Fibroblast of lung (primary cell): ENCODE measurements around the gene PGM2. TPM values are rescaled to one million over a fixed set of nuclear protein-coding genes. Genes with fewer than 3 reads are reported as not detected.

Experiments used
- DNase-seq, 2 donors: peaks; one replicate each; pipeline versions ENCODE4 v3.0.0 to v3.0.0-alpha.2; 2010; ENCODE audit warnings: low read depth in 2 of 2
- H2AFZ ChIP-seq: 2 replicates; pipeline ENCODE4 v1.5.1; 2012; ENCODE audit warnings: low read length, control low read depth, inconsistent platforms
- H3K27ac ChIP-seq: 2 replicates; pipeline ENCODE4 v1.5.1; 2011; ENCODE audit warnings: low read length, control low read depth; ENCODE audit not compliant: insufficient read depth
- H3K27me3 ChIP-seq: 2 replicates; pipeline ENCODE4 v1.5.1; 2011; ENCODE audit warnings: mild to moderate bottlenecking, low read length; ENCODE audit not compliant: control insufficient read depth, insufficient read depth
- H3K36me3 ChIP-seq: 2 replicates; pipeline ENCODE4 v1.5.1; 2011; ENCODE audit warnings: low read length; ENCODE audit not compliant: control insufficient read depth, insufficient read depth
- H3K4me1 ChIP-seq: 2 replicates; pipeline ENCODE4 v1.5.1; 2011; ENCODE audit warnings: low read length; ENCODE audit not compliant: control insufficient read depth, insufficient read depth; ENCODE audit errors: extremely low read depth
- H3K4me2 ChIP-seq: 2 replicates; pipeline ENCODE4 v1.5.1; 2011; ENCODE audit warnings: low read length, control low read depth; ENCODE audit not compliant: insufficient read depth; ENCODE audit errors: extremely low read depth
- H3K4me3 ChIP-seq, 4 experiments: fragments of 200-600 bp in 1 of 4; sonication (generic) in 1 of 4; replicated peaks in 1 of 4; 2 replicates each; pipeline ENCODE4 v1.5.1; 2011 to 2016; ENCODE audit warnings: low read length in 4 of 4, low read depth in 3 of 4, mild to moderate bottlenecking in 3 of 4, control low read depth in 2 of 4, inconsistent platforms in 1 of 4, mixed read lengths in 1 of 4; ENCODE audit not compliant: insufficient read depth in 1 of 4; ENCODE audit errors: control extremely low read depth in 1 of 4
- H3K79me2 ChIP-seq: 2 replicates; pipeline ENCODE4 v1.5.1; 2012; ENCODE audit warnings: mild to moderate bottlenecking, low read length, inconsistent platforms; ENCODE audit not compliant: control insufficient read depth, insufficient read depth
- H3K9ac ChIP-seq: 2 replicates; pipeline ENCODE4 v1.5.1; 2011; ENCODE audit warnings: mild to moderate bottlenecking, low read length, control low read depth; ENCODE audit not compliant: insufficient read depth
- H3K9me3 ChIP-seq: 2 replicates; pipeline ENCODE4 v1.5.1; 2012; ENCODE audit warnings: low read depth, low read length; ENCODE audit not compliant: control insufficient read depth, insufficient read depth
- H4K20me1 ChIP-seq: 2 replicates; pipeline ENCODE4 v1.5.1; 2011; ENCODE audit warnings: low read length; ENCODE audit not compliant: control insufficient read depth, insufficient read depth; ENCODE audit errors: extremely low read depth
- EZH2 ChIP-seq: IDR thresholded peaks from 2 replicates; pipeline ENCODE4 v1.5.1; 2012; ENCODE audit warnings: low read length, control low read depth, mild to moderate bottlenecking; ENCODE audit errors: missing control alignments
- polyA plus RNA-seq, 2 donors: library from polyadenylated mRNA; depleted of rRNA in 1 of 2; stranded (reverse) in 1 of 2; unstranded in 1 of 2; fragments of >200 nt; gene quantifications; 2 replicates each; pipeline ENCODE4 v1.2.1, GENCODE V29; 2011 to 2012; ENCODE audit warnings: missing spikeins in 1 of 2
- total RNA-seq: library from RNA; depleted of rRNA; stranded (reverse); fragments of >200 nt; gene quantifications from 2 replicates; pipeline ENCODE4 v1.2.1, GENCODE V29; 2014
- TF ChIP-seq, protein P1 (sequence below), 2 donors: IDR thresholded peaks in 1 of 2; conservative IDR thresholded peaks in 1 of 2; 1 replicate in 1 of 2; 2 replicates in 1 of 2; pipeline ENCODE4 v1.5.1; 2011 to 2012; ENCODE audit warnings: low read length in 2 of 2, control low read depth in 1 of 2, inconsistent platforms in 1 of 2, low read depth in 1 of 2, mild to moderate bottlenecking in 1 of 2

Gene PGM2
- total and polyA plus RNA-seq, 2 donors (not counting 1 experiment from before 2014, with no cell fraction given) = 15.0 to 15.1 TPM

GRCh38 chr4:37792241-37792640 lies 34.2 kb upstream of the PGM2 start:
- H3K4me3 ChIP-seq = no peak overlapping the region
- no peak overlapping the region for H3K9ac ChIP-seq
- H3K9me3 ChIP-seq = no peaks in the 10 kb centered on the region
- peaks cover 2% of the 10 kb centered on the region for H3K27me3 ChIP-seq
- no peak for TF ChIP-seq EZH2
- TF ChIP-seq, protein P1, sequence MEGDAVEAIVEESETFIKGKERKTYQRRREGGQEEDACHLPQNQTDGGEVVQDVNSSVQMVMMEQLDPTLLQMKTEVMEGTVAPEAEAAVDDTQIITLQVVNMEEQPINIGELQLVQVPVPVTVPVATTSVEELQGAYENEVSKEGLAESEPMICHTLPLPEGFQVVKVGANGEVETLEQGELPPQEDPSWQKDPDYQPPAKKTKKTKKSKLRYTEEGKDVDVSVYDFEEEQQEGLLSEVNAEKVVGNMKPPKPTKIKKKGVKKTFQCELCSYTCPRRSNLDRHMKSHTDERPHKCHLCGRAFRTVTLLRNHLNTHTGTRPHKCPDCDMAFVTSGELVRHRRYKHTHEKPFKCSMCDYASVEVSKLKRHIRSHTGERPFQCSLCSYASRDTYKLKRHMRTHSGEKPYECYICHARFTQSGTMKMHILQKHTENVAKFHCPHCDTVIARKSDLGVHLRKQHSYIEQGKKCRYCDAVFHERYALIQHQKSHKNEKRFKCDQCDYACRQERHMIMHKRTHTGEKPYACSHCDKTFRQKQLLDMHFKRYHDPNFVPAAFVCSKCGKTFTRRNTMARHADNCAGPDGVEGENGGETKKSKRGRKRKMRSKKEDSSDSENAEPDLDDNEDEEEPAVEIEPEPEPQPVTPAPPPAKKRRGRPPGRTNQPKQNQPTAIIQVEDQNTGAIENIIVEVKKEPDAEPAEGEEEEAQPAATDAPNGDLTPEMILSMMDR (conservative IDR thresholded peaks at IDR 0.05 in 1 of 2, IDR thresholded peaks at IDR 0.05 in 1 of 2; ENCODE audit: low read depth in 1 of 2, low read length in 2 of 2) = no peak
- no peak overlapping the region for H2AFZ ChIP-seq
- no peak overlapping the region for H3K4me2 ChIP-seq
- no peaks in the 10 kb centered on the region for H3K36me3 ChIP-seq
- no peaks in the 10 kb centered on the region for H4K20me1 ChIP-seq
- H3K79me2 ChIP-seq = no peaks in the 10 kb centered on the region
- no peak overlapping the region for H3K27ac ChIP-seq
- no peaks in the 10 kb centered on the region for H3K4me1 ChIP-seq
- no peak for DNase-seq

DNA sequence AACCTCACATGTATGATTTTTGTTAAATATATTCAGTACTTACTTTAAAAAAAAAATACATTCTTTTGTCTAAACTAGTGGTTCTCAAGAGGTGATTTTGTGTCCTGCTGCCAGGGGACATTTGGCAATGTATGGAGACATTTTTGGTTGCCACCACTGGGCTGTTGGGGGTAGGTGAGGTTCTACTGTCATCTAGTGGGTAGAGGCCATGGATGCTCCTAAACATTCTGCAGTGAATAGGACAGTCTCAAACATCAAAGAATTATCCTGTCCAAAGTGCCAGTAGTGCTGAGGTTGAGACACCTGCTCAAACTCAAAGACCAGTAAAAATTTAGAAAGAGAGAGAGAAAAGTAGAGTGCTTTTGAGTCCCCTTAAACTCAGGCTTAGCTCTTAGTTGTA lies 32.9 kb upstream of the PGM2 start:
- H3K4me1 ChIP-seq = no peaks in the 10 kb centered on the region
- TF ChIP-seq EZH2 = no peak
- TF ChIP-seq, protein P1 (conservative IDR thresholded peaks at IDR 0.05 in 1 of 2, IDR thresholded peaks at IDR 0.05 in 1 of 2; ENCODE audit: low read depth in 1 of 2, low read length in 2 of 2) = peak; percentile 63 to 68
- DNase-seq = peak in 1 of 2 donors; percentile 28
- no peaks in the 10 kb centered on the region for H4K20me1 ChIP-seq
- H3K36me3 ChIP-seq = no peaks in the 10 kb centered on the region
- H3K9me3 ChIP-seq = no peaks in the 10 kb centered on the region
- H3K4me2 ChIP-seq = no peak overlapping the region
- no peak overlapping the region for H3K9ac ChIP-seq
- no peak overlapping the region for H3K27ac ChIP-seq
- H3K27me3 ChIP-seq = peaks cover 2% of the 10 kb centered on the region
- H3K4me3 ChIP-seq = no peak overlapping the region
- no peaks in the 10 kb centered on the region for H3K79me2 ChIP-seq
- no peak overlapping the region for H2AFZ ChIP-seq

DNA sequence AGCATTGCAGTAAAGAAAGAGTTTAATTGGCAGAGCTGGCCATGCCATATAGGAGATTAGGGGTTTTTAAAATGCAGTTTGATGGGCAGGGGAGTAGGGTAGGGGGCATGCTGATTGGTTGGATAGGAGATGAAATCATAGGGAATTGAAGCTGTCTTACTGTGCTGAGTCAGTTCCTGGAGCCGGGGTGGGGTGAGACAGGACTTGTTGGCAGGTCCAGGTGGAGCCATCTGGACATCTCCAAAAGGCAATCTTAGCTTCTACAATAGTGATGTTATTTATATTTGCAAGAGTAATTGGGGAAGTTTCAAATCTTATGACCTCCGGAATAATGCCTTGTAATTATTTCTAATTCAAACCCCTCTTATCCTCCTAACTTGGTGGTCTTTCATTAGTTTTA lies 32.4 kb upstream of the PGM2 start:
- TF ChIP-seq, protein P1 (conservative IDR thresholded peaks at IDR 0.05 in 1 of 2, IDR thresholded peaks at IDR 0.05 in 1 of 2; ENCODE audit: low read depth in 1 of 2, low read length in 2 of 2) = no peak
- Histone ChIP-seq H3K36me3 (no peaks in the 10 kb centered on the region), H3K79me2 (no peaks in the 10 kb centered on the region), H2AFZ (no peak overlapping the region), H3K4me1 (no peaks in the 10 kb centered on the region), H4K20me1 (no peaks in the 10 kb centered on the region), H3K27me3 (peaks cover 2% of the 10 kb centered on the region), H3K4me3 (no peak overlapping the region), H3K9ac (no peak overlapping the region), H3K9me3 (no peaks in the 10 kb centered on the region), H3K27ac (no peak overlapping the region), H3K4me2 (no peak overlapping the region)
- DNase-seq = peak in 1 of 2 donors; percentile 58
